ENCODE results near the gene PCDHA3.
"Not testable (repeated sequence)": the region's sequence is repeated elsewhere in the genome, so short reads cannot be mapped to it uniquely, and the experiment has no call there.

PCDHA3 gene

DNA sequence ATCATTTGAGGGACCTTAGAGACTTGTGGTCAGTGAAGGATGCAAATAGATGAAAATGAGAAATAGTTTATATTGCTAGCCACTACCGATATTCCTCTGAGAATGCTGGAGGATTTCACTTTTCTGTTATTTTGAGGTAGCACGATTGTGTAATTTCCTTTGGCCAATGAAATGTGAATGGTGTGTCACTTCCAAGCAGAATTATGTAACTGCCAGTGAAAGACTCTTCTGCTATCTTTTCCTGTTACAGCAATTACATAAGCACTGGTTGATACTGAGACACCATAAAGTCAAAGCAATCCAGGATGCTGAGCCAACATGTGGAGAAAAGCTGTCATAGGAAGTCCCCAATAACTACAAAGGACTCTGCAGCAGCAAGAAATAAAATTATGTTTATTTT lies 9.8 kb upstream of the PCDHA3 start:
- TF ChIP-seq, protein P1, sequence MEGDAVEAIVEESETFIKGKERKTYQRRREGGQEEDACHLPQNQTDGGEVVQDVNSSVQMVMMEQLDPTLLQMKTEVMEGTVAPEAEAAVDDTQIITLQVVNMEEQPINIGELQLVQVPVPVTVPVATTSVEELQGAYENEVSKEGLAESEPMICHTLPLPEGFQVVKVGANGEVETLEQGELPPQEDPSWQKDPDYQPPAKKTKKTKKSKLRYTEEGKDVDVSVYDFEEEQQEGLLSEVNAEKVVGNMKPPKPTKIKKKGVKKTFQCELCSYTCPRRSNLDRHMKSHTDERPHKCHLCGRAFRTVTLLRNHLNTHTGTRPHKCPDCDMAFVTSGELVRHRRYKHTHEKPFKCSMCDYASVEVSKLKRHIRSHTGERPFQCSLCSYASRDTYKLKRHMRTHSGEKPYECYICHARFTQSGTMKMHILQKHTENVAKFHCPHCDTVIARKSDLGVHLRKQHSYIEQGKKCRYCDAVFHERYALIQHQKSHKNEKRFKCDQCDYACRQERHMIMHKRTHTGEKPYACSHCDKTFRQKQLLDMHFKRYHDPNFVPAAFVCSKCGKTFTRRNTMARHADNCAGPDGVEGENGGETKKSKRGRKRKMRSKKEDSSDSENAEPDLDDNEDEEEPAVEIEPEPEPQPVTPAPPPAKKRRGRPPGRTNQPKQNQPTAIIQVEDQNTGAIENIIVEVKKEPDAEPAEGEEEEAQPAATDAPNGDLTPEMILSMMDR (IDR thresholded peaks at IDR 0.05; ENCODE audit: extremely low read depth, missing control alignments): no peak
- no peak for DNase-seq (ENCODE audit: low spot score)

DNA sequence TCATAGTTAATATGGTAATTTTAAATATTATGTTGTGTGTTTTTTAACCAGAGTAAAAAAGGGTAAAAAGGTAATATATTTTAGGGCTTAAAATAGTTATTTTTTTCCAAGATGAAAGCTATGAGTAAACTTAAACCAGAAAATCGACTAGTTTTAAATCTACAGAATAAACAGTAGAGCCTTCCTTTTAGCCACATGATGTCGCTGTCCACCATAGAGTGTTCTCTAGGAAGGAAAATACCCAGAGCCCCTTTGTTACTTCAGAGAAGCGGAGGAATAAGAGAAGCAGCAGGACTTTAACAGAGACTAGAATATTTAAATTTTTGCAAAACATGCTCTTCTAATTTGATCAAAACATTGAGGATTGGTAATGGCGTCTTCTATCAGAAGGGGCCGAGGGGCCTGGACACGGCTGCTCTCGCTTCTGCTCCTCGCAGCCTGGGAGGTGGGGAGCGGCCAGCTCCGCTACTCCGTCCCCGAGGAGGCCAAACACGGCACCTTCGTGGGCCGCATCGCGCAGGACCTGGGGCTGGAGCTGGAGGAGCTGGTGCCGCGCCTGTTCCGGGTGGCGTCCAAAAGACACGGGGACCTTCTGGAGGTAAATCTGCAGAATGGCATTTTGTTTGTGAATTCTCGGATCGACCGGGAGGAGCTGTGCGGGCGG lies 6.1 kb upstream of the PCDHA3 start, which contains the start of gene PCDHA2:
PCDHA2 (plus strand) TSS at position 258 of the 664 bp plus-strand sequence.
- TF ChIP-seq, protein P1 (IDR thresholded peaks at IDR 0.05; ENCODE audit: extremely low read depth, missing control alignments): no peak
- no peak for DNase-seq (ENCODE audit: low spot score)

DNA sequence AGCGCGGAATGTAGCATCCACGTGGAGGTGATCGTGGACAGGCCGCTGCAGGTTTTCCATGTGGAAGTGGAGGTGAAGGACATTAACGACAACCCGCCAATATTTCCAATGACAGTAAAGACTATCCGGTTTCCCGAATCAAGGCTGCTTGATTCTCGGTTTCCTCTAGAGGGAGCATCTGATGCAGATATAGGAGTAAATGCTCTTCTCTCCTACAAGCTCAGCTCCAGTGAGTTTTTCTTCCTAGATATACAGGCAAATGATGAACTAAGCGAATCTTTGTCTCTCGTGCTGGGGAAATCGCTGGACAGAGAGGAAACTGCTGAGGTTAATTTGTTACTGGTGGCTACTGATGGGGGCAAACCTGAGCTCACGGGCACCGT lies 5.6 kb upstream of the PCDHA3 start:
- TF ChIP-seq, protein P1 (IDR thresholded peaks at IDR 0.05; ENCODE audit: extremely low read depth, missing control alignments): no peak
- DNase-seq (ENCODE audit: low spot score): no peak

DNA sequence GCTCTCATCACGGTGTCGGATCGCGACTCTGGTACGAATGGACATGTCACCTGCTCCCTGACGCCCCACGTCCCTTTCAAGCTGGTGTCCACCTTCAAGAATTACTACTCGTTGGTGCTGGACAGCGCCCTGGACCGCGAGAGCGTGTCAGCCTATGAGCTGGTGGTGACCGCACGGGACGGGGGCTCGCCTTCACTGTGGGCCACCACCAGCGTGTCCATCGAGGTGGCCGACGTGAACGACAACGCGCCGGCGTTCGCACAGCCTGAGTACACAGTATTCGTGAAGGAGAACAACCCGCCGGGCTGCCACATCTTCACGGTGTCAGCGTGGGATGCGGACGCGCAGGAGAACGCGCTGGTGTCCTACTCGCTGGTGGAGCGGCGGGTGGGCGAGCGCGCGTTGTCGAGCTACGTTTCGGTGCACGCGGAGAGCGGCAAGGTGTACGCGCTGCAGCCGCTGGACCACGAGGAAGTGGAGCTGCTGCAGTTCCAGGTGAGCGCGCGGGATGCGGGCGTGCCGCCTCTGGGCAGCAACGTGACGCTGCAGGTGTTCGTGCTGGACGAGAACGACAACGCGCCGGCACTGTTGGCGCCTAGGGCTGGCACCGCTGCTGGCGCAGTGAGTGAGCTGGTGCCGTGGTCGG lies 4.7 kb upstream of the PCDHA3 start:
- not testable (repeated sequence) for DNase-seq (ENCODE audit: low spot score)

GRCh38 chr5:140796718-140797095 lies 4.2 kb upstream of the PCDHA3 start:
- TF ChIP-seq, protein P1 (IDR thresholded peaks at IDR 0.05; ENCODE audit: extremely low read depth, missing control alignments): no peak
- no peak for DNase-seq (ENCODE audit: low spot score)

DNA sequence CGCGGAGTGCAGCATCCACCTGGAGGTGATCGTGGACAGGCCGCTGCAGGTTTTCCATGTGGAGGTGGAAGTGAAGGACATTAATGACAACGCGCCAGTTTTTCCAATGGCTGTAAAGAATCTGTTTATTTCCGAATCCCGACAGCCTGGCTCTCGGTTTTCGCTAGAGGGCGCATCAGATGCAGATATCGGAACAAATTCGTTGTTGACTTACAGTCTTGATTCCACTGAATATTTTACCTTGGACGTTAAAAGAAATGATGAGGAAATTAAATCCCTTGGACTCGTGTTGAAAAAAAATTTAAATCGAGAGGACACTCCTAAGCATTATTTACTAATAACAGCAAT lies 611 bp downstream of the PCDHA3 start:
- TF ChIP-seq, protein P1 (IDR thresholded peaks at IDR 0.05; ENCODE audit: extremely low read depth, missing control alignments): no peak
- no peak for DNase-seq (ENCODE audit: low spot score)

- DNase-seq (ENCODE audit: low spot score): not testable (repeated sequence)
Observed at GRCh38 chr5:140802381-140802780, 1.5 kb downstream of the PCDHA3 start.

- TF ChIP-seq, protein P1 (IDR thresholded peaks at IDR 0.05; ENCODE audit: extremely low read depth, missing control alignments): no peak
- DNase-seq (ENCODE audit: low spot score): no peak
Observed at GRCh38 chr5:140802781-140803271, 2.0 kb downstream of the PCDHA3 start.
